K562 (cell line): Measurements from ENCODE around the gene FOXL3. TPM values are rescaled to one million over a fixed set of nuclear protein-coding genes. Genes with fewer than 3 reads are reported as not detected.

Source experiments
- ATAC-seq: fragments of 200-7000 bp; cut with Tn5 transposase; 3 replicates; pipeline ENCODE4 v1.9.1; 2020; ENCODE audit warnings: moderate library complexity
- BruUV-seq: library from RNA; stranded (reverse); fragments of 400-500 nt; replicated peaks from 2 replicates; lab custom pipeline; 2021; lab: Mats Ljungman, UMichigan
- CTCF ChIA-PET: fragments of 300-600 bp; formaldehyde crosslinking; extraction: SDS; loops from one replicate; lab custom pipeline; 2021; ENCODE audit warnings: low intra/inter-chr PET ratio; lab: Yijun Ruan, JAX
- POLR2A ChIA-PET: fragments of 300-600, 350-650 bp; sonication (Branson Sonifier 250); formaldehyde crosslinking; extraction: SDS; loops from one replicate; lab custom pipeline; 2021; ENCODE audit warnings: antibody characterized with exemption, inconsistent platforms; lab: Yijun Ruan, JAX
- DNase-seq, 4 experiments: peaks; one replicate each; pipeline versions ENCODE4 v3.0.0 to v3.0.0-alpha.2; 2011 to 2018; ENCODE audit warnings: low spot score in 3 of 4, mixed read lengths in 3 of 4; ENCODE audit errors: extremely low read depth in 1 of 4
- FAIRE-seq: peaks from 2 replicates; lab custom pipeline; 2011; peaks lifted over from hg19 to GRCh38; lab: Jason Lieb, UNC
- H2AFZ ChIP-seq: 2 replicates; pipeline ENCODE4 v1.6.0; 2011; ENCODE audit warnings: low read depth, low read length, control low read depth, inconsistent platforms
- H3K27ac ChIP-seq: fragments of 200-600 bp; 3 replicates; pipeline ENCODE4 v1.8.0; 2011; ENCODE audit warnings: low read depth, mild to moderate bottlenecking, control low read depth, inconsistent platforms, low read length, moderate library complexity, mixed read lengths; ENCODE audit errors: extremely low read depth
- H3K27me3 ChIP-seq, 2 experiments: fragments of 300-600 bp in 1 of 2; 2 replicates in 1 of 2; 3 replicates in 1 of 2; pipeline versions ENCODE4 v1.6.0 to v1.8.0; 2011; ENCODE audit warnings: inconsistent platforms in 2 of 2, low read length in 2 of 2, mild to moderate bottlenecking in 1 of 2, mixed read lengths in 1 of 2, moderate library complexity in 1 of 2; ENCODE audit not compliant: control insufficient read depth in 2 of 2, insufficient read depth in 2 of 2
- H3K36me3 ChIP-seq: fragments of 300-600 bp; 3 replicates; pipeline ENCODE4 v1.8.0; 2011; ENCODE audit warnings: mild to moderate bottlenecking, low read length, inconsistent platforms; ENCODE audit not compliant: control insufficient read depth, insufficient read depth
- H3K4me1 ChIP-seq, 2 experiments: fragments of 200-600 bp in 1 of 2; replicated peaks in 1 of 2; 2 replicates in 1 of 2; 3 replicates in 1 of 2; pipeline versions ENCODE4 v1.5.1 to v1.8.0; 2011; ENCODE audit warnings: inconsistent platforms in 2 of 2, low read length in 2 of 2, mild to moderate bottlenecking in 1 of 2, mixed read lengths in 1 of 2, moderate library complexity in 1 of 2; ENCODE audit not compliant: control insufficient read depth in 2 of 2, insufficient read depth in 2 of 2
- H3K4me2 ChIP-seq: 2 replicates; pipeline ENCODE4 v1.6.1; 2011; ENCODE audit warnings: low read length, control low read depth, inconsistent platforms, mixed read lengths; ENCODE audit not compliant: insufficient read depth
- H3K4me3 ChIP-seq: fragments of 200-600 bp; sonication (generic), shearing (Covaris generic); 2 replicates; pipeline ENCODE4 v1.5.1; 2016; ENCODE audit warnings: control low read depth, inconsistent platforms
- H3K79me2 ChIP-seq: fragments of 200-600 bp; 3 replicates; pipeline ENCODE4 v1.8.0; 2011; ENCODE audit warnings: low read length, inconsistent platforms; ENCODE audit not compliant: control insufficient read depth, insufficient read depth
- H3K9ac ChIP-seq, 2 experiments: 2 replicates each; pipeline versions ENCODE4 v1.6.0 to v1.6.1; 2011; ENCODE audit warnings: low read depth in 2 of 2, low read length in 2 of 2, control low read depth in 1 of 2, inconsistent platforms in 1 of 2, mild to moderate bottlenecking in 1 of 2, mixed read lengths in 1 of 2; ENCODE audit not compliant: insufficient read depth in 1 of 2
- H3K9me1 ChIP-seq: one replicate; pipeline ENCODE4 v1.6.0; 2011; ENCODE audit warnings: inconsistent platforms, mild to moderate bottlenecking, low read length, moderate library complexity; ENCODE audit not compliant: control insufficient read depth, insufficient read depth
- H3K9me3 ChIP-seq: replicated peaks from 2 replicates; pipeline ENCODE4 v1.5.1; 2011; ENCODE audit warnings: low read depth, low read length, inconsistent platforms; ENCODE audit not compliant: control insufficient read depth, insufficient read depth
- H4K20me1 ChIP-seq: replicated peaks from 2 replicates; pipeline ENCODE4 v1.6.1; 2011; ENCODE audit warnings: low read length, inconsistent platforms, mixed read lengths; ENCODE audit not compliant: control insufficient read depth, insufficient read depth
- GATAD2A ChIP-seq: fragments of 450-650 bp; IDR thresholded peaks from 2 replicates; pipeline ENCODE4 v1.6.1; 2017
- HLTF ChIP-seq: fragments of 450-650 bp; IDR thresholded peaks from 2 replicates; pipeline ENCODE4 v1.6.1; 2016
- KLF6 ChIP-seq: fragments of 250-450 bp; sonication (Bioruptor Pico); IDR thresholded peaks from 2 replicates; pipeline ENCODE4 v1.4.0; 2020; ENCODE audit warnings: mild to moderate bottlenecking, moderate library complexity, borderline replicate concordance
- SIN3B ChIP-seq: fragments of 450-650 bp; IDR thresholded peaks from 2 replicates; pipeline ENCODE4 v1.6.1; 2017; ENCODE audit warnings: low read depth, mild to moderate bottlenecking, moderate library complexity
- SIX5 ChIP-seq, 2 experiments: IDR thresholded peaks; 2 replicates each; pipeline ENCODE4 v1.6.1; 2011; ENCODE audit warnings: low read length in 2 of 2, borderline replicate concordance in 1 of 2, low read depth in 1 of 2, mild to moderate bottlenecking in 1 of 2, moderate library complexity in 1 of 2; ENCODE audit not compliant: insufficient read depth in 1 of 2
- TAF1 ChIP-seq: IDR thresholded peaks from 2 replicates; pipeline ENCODE4 v1.6.1; 2011; ENCODE audit warnings: mild to moderate bottlenecking, low read length, moderate library complexity; ENCODE audit not compliant: insufficient read depth, control insufficient read depth, severe bottlenecking; ENCODE audit errors: extremely low read depth
- ZNF165 ChIP-seq: fragments of 250-450 bp; sonication (Bioruptor Pico); IDR thresholded peaks from 2 replicates; pipeline ENCODE4 v1.4.0; 2020; ENCODE audit warnings: borderline replicate concordance
- WGBS: fragments of 100-300 bp; shearing (Covaris generic); methylation state at CpG from one replicate; pipeline ENCODE4 v1.1.6; 2016; ENCODE audit warnings: low coverage, mixed read lengths; ENCODE audit not compliant: insufficient coverage; ENCODE audit errors: missing lambda C conversion rate; 5-methylcytosine and 5-hydroxymethylcytosine counted together
- in situ Hi-C: fragments of 300-500 bp; cut with MboI; formaldehyde crosslinking; loops from 4 replicates; pipeline ENCODE4 v1.15.0; 2018; ENCODE audit warnings: inconsistent platforms, mixed read lengths
- intact Hi-C: fragments of 100-400 bp; cut with micrococcal nuclease; formaldehyde crosslinking; loops from 2 replicates; pipeline ENCODE4 v1.14.2; 2022
- polyA plus RNA-seq, 8 experiments: library from polyadenylated mRNA; depleted of rRNA in 4 of 8; stranded (reverse) in 5 of 8; unstranded in 3 of 8; fragments of >200 nt; fragmentation: Nextera tagmentation in 2 of 8; fragmentation: Illumina TruSeq in 1 of 8; extraction: Ambion mirVana in 2 of 8; extraction: Trizol in 1 of 8; gene quantifications; 2 replicates each; pipeline versions ENCODE4 v1.2.1 to v1.2.3, GENCODE V29; 2011 to 2014; ENCODE audit warnings: inconsistent platforms in 1 of 8, missing spikeins in 1 of 8
- total RNA-seq, 7 experiments: library from RNA; depleted of rRNA in 6 of 7; stranded (reverse); fragments of >200 nt in 6 of 7; fragmentation: Illumina TruSeq in 2 of 7; extraction: Trizol in 2 of 7; gene quantifications; 2 replicates each; pipeline versions ENCODE4 v1.2.1 to v1.2.3, GENCODE V29; 2011 to 2021; ENCODE audit warnings: low replicate concordance in 1 of 7
- TF ChIP-seq, protein P1 (sequence below): IDR thresholded peaks from 3 replicates; pipeline ENCODE4 v1.6.1; 2011; ENCODE audit warnings: borderline replicate concordance, mild to moderate bottlenecking, moderate library complexity; ENCODE audit not compliant: insufficient read length; ENCODE audit errors: extremely low read depth
- TF ChIP-seq, protein P2 (sequence below): sonication (generic); formaldehyde crosslinking; IDR thresholded peaks from 2 replicates; pipeline ENCODE4 v1.8.0; 2022; ENCODE audit warnings: mild to moderate bottlenecking, low read depth, missing genetic modification reagents
- TF ChIP-seq, protein P3 (sequence below): IDR thresholded peaks from 2 replicates; pipeline ENCODE4 v1.6.1; 2014; ENCODE audit warnings: antibody characterized with exemption

The FOXL3 gene
- total and polyA plus RNA-seq, 9 of the 15 experiments (the other 6 are each of a cell fraction or from before 2014, with no cell fraction given), result not detected

DNA sequence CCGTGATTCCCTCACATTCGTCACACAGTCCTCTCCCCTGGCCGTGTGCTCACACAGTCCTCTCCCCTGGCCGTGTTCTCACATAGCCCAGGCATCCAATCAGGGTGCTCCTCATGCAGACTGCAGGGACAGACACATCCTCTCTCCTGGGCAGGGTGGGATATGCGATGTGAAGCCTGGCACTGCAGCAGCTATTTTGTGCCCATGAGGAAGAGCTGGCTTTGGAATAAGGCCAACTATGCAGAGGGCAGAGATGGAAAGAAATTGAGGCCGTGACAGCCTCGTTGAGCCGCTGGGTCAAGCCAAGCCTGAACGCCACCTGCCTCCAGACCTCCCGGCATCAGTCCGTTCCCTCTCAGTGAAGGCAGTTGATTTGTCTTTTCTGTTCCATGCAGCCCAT is 35.8 kb downstream of the FOXL3 start:
- no peaks in the 10 kb centered on the region for H3K79me2 ChIP-seq
- H3K9me1 ChIP-seq, result no peaks in the 10 kb centered on the region
- H3K9me3 ChIP-seq, result peaks cover 3% of the 10 kb centered on the region; the same call in 1 of the 2 replicates
- POLR2A ChIA-PET, result interaction anchor here (0.6 kb wide), 1 partner anchor 31 kb away, joined by 3 read pairs; no protein-coding TSS in a partner anchor
- in situ Hi-C loops (no loop called here), intact Hi-C loops (loop anchor here (10.0 kb wide), 1 partner anchor 849 kb away; no protein-coding TSS in a partner anchor)
- 5% methylated on average over 11 of the region's 11 CpGs for WGBS
- no peak overlapping the region for H3K9ac ChIP-seq
- H3K36me3 ChIP-seq, result no peaks in the 10 kb centered on the region
- H3K4me1 ChIP-seq, result peaks cover 0 to 15% of the 10 kb centered on the region in 2 experiments; a peak in 2 of 5 replicates
- no peak overlapping the region for H2AFZ ChIP-seq
- H3K4me2 ChIP-seq, result no peak overlapping the region
- peaks cover 54 to 72% of the 10 kb centered on the region in 2 experiments for H3K27me3 ChIP-seq
- CTCF ChIA-PET, result no interaction called here
- no peak overlapping the region for H3K4me3 ChIP-seq
- no TSS peak for BruUV-seq
- no peak overlapping the region for H3K27ac ChIP-seq
- FAIRE-seq (no peak), ATAC-seq (no peak), DNase-seq (no peak)
- H4K20me1 ChIP-seq, result no peaks in the 10 kb centered on the region; the same call in 1 of the 2 replicates
- no peak for TF ChIP-seq TAF1
- no peak for TF ChIP-seq SIN3B
- no peak for TF ChIP-seq ZNF165 (CRISPR knock-in tag)
- TF ChIP-seq HLTF, result peak; percentile 85
- TF ChIP-seq, protein P1, sequence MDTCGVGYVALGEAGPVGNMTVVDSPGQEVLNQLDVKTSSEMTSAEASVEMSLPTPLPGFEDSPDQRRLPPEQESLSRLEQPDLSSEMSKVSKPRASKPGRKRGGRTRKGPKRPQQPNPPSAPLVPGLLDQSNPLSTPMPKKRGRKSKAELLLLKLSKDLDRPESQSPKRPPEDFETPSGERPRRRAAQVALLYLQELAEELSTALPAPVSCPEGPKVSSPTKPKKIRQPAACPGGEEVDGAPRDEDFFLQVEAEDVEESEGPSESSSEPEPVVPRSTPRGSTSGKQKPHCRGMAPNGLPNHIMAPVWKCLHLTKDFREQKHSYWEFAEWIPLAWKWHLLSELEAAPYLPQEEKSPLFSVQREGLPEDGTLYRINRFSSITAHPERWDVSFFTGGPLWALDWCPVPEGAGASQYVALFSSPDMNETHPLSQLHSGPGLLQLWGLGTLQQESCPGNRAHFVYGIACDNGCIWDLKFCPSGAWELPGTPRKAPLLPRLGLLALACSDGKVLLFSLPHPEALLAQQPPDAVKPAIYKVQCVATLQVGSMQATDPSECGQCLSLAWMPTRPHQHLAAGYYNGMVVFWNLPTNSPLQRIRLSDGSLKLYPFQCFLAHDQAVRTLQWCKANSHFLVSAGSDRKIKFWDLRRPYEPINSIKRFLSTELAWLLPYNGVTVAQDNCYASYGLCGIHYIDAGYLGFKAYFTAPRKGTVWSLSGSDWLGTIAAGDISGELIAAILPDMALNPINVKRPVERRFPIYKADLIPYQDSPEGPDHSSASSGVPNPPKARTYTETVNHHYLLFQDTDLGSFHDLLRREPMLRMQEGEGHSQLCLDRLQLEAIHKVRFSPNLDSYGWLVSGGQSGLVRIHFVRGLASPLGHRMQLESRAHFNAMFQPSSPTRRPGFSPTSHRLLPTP, result no peak
- TF ChIP-seq, protein P2, sequence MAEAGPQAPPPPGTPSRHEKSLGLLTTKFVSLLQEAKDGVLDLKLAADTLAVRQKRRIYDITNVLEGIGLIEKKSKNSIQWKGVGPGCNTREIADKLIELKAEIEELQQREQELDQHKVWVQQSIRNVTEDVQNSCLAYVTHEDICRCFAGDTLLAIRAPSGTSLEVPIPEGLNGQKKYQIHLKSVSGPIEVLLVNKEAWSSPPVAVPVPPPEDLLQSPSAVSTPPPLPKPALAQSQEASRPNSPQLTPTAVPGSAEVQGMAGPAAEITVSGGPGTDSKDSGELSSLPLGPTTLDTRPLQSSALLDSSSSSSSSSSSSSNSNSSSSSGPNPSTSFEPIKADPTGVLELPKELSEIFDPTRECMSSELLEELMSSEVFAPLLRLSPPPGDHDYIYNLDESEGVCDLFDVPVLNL, result no peak
- TF ChIP-seq SIX5 (IDR thresholded peaks at IDR 0.05; ENCODE audit: borderline replicate concordance in 1 of 2, insufficient read depth in 1 of 2, low read depth in 1 of 2, low read length in 2 of 2), result no peak
- no peak for TF ChIP-seq KLF6 (CRISPR knock-in tag)
- TF ChIP-seq, protein P3, sequence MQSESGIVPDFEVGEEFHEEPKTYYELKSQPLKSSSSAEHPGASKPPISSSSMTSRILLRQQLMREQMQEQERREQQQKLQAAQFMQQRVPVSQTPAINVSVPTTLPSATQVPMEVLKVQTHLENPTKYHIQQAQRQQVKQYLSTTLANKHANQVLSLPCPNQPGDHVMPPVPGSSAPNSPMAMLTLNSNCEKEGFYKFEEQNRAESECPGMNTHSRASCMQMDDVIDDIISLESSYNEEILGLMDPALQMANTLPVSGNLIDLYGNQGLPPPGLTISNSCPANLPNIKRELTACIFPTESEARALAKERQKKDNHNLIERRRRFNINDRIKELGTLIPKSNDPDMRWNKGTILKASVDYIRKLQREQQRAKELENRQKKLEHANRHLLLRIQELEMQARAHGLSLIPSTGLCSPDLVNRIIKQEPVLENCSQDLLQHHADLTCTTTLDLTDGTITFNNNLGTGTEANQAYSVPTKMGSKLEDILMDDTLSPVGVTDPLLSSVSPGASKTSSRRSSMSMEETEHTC, result no peak
- TF ChIP-seq GATAD2A, result no peak
